ENCODE data around the gene SLC2A4.

- TF ChIP-seq CTCF (IDR thresholded peaks at IDR 0.05) (no peak), POLR2A (IDR thresholded peaks at IDR 0.05) (no peak)
These were observed 4.2 kb downstream of the SLC2A4 start for GRCh38 chr17:7285679-7286078.
